CD4-positive, alpha-beta T cell treated with Interleukin-2 at 100 ng/mL for 4 hours (primary cell): Measurements from ENCODE around the gene LSM12.

Source experiments
- DNase-seq: peaks from one replicate; pipeline ENCODE4 v3.0.0-alpha.2; 2020; ENCODE audit warnings: low spot score

The LSM12 gene

GRCh38 chr17:44095647-44096496 lies 29.4 kb upstream of the LSM12 start:
- DNase-seq: no peak

- DNase-seq: no peak
These were observed 28.8 kb upstream of the LSM12 start for GRCh38 chr17:44095388-44095646.

- no peak for DNase-seq
These were observed 28.4 kb upstream of the LSM12 start for GRCh38 chr17:44094701-44095387.

GRCh38 chr17:44093231-44093900 lies 26.9 kb upstream of the LSM12 start:
- DNase-seq: no peak

GRCh38 chr17:44092051-44092450 lies 25.6 kb upstream of the LSM12 start:
- no peak for DNase-seq

- no peak for DNase-seq
These were observed 24.9 kb upstream of the LSM12 start for GRCh38 chr17:44091200-44091997.

GRCh38 chr17:44088254-44088653 lies 21.8 kb upstream of the LSM12 start:
- no peak for DNase-seq

GRCh38 chr17:44087319-44087718 lies 20.8 kb upstream of the LSM12 start:
- DNase-seq: no peak

GRCh38 chr17:44086364-44087311 lies 20.2 kb upstream of the LSM12 start:
- peak; percentile 59 for DNase-seq

- DNase-seq: no peak
These were observed 19.4 kb upstream of the LSM12 start for GRCh38 chr17:44085908-44086307.

GRCh38 chr17:44084921-44085320 lies 18.4 kb upstream of the LSM12 start:
- no peak for DNase-seq

GRCh38 chr17:44084131-44084538 lies 17.7 kb upstream of the LSM12 start:
- DNase-seq: no peak

GRCh38 chr17:44083250-44083849 lies 16.9 kb upstream of the LSM12 start:
- no peak for DNase-seq

- no peak for DNase-seq
These were observed 15.9 kb upstream of the LSM12 start for GRCh38 chr17:44082256-44082927.

GRCh38 chr17:44081681-44082080 lies 15.2 kb upstream of the LSM12 start:
- DNase-seq: no peak

GRCh38 chr17:44079877-44080821 lies 13.7 kb upstream of the LSM12 start:
- DNase-seq: no peak

- no peak for DNase-seq
These were observed 11.9 kb upstream of the LSM12 start for GRCh38 chr17:44078412-44078811.

GRCh38 chr17:44077595-44077909 lies 11.1 kb upstream of the LSM12 start:
- DNase-seq: no peak
